ENCODE results near the gene PRPSAP2.

PRPSAP2 gene

GRCh38 chr17:18962494-18962815 is 104.5 kb downstream of the PRPSAP2 start:
- DNase-seq (ENCODE audit: low read depth): no peak
- H3K4me3 ChIP-seq (ENCODE audit: low read depth, low read length): no peak overlapping the region
- TF ChIP-seq, protein P1, sequence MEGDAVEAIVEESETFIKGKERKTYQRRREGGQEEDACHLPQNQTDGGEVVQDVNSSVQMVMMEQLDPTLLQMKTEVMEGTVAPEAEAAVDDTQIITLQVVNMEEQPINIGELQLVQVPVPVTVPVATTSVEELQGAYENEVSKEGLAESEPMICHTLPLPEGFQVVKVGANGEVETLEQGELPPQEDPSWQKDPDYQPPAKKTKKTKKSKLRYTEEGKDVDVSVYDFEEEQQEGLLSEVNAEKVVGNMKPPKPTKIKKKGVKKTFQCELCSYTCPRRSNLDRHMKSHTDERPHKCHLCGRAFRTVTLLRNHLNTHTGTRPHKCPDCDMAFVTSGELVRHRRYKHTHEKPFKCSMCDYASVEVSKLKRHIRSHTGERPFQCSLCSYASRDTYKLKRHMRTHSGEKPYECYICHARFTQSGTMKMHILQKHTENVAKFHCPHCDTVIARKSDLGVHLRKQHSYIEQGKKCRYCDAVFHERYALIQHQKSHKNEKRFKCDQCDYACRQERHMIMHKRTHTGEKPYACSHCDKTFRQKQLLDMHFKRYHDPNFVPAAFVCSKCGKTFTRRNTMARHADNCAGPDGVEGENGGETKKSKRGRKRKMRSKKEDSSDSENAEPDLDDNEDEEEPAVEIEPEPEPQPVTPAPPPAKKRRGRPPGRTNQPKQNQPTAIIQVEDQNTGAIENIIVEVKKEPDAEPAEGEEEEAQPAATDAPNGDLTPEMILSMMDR (conservative IDR thresholded peaks at IDR 0.05; ENCODE audit: low read depth, low read length): no peak

DNA sequence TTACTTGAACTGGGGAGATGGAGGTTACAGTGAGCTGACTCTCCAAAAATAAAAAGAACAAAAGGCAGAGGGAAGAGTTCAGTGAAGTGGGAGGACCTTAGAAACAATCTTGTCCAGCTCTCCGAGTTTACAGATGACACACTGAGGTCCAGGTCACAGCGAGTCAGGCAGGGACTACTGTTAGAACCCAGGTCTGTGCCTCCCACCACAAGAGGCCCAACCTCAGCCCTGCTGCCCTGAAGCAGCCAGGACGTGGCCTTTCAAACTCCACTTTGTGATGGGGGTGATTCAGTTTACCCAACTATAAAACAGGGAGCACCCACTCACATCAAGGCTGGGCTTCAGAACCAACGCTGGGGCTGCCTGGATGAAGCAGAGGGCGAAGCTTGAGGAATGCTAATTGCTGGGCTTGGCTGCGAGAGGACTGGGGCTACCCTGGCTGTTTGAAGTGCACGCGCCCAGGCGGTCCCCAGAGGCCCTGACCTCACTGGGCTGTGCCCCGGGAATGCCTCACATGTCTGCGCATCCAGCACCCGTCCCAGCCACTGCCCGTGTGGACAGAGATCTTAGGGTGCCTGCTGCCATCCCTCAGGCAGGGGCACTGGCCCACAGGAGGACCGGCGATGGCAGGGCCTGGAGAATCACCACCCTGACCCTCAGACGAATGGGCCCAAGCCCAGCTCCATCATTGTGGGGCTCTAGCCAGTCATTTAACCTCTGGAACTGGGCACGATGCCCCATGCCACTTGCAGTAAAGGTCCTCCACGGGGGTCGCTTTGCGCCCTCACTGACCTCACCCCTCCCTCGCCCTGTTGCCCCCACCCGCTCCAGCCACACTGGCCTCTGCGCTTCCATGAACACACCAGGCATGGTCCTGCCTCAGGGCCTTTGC is 105.4 kb downstream of the PRPSAP2 start:
- no peak for DNase-seq (ENCODE audit: low read depth)
- H3K4me3 ChIP-seq (ENCODE audit: low read depth, low read length): no peak overlapping the region
- TF ChIP-seq, protein P1 (conservative IDR thresholded peaks at IDR 0.05; ENCODE audit: low read depth, low read length): no peak

GRCh38 chr17:18964018-18964351 is 106.1 kb downstream of the PRPSAP2 start:
- TF ChIP-seq, protein P1 (conservative IDR thresholded peaks at IDR 0.05; ENCODE audit: low read depth, low read length): no peak
- H3K4me3 ChIP-seq (ENCODE audit: low read depth, low read length): no peak overlapping the region
- DNase-seq (ENCODE audit: low read depth): no peak

GRCh38 chr17:18964550-18964949 is 106.6 kb downstream of the PRPSAP2 start:
- TF ChIP-seq, protein P1 (conservative IDR thresholded peaks at IDR 0.05; ENCODE audit: low read depth, low read length): no peak
- DNase-seq (ENCODE audit: low read depth): no peak

GRCh38 chr17:18965530-18966236 is 107.8 kb downstream of the PRPSAP2 start:
- no peak overlapping the region for H3K4me3 ChIP-seq (ENCODE audit: low read depth, low read length)
- no peak for DNase-seq (ENCODE audit: low read depth)
- TF ChIP-seq, protein P1 (conservative IDR thresholded peaks at IDR 0.05; ENCODE audit: low read depth, low read length): no peak

More at GRCh38 chr17:18964550-18964949, 106.6 kb downstream of the PRPSAP2 start:
- no peak overlapping the region for H3K4me3 ChIP-seq (ENCODE audit: low read depth, low read length)

DNA sequence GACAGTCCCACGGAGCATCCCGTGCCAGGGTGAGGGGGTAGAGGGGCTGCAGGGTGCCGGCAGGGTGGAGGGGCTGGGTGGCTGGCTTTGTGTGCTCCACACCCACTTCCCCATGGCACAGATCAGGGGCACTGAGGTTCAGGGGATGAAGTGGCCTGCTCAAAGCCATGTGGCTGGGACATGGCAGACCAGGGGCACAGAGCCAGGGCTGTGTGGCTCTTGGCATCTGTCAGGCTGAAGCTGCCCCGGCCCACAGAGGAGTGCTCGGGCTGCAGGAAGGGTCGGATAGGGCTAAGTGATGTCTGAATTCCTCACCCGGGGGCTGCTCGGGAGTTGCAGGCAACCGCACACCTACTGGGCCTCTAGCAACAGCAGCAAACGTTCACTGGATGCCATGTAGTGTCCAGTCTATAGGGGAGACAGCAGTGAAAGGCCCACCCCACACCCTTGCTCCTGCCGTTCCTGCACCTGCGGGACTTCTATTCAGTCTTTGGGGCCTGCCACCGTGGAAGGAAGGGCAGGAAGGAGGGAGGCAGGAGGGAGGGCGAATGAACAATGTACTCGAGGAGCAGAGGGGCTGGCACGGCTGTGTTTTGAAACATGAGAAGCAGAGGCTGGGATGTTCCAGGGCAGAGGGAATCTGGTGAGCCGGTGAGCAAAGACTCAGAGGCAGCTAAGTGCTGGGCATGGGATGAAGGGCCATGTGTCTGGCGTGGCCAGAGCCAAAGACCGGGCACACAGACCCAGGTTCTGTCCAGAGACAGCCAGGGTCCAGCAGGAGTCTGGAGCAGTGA is 109.1 kb downstream of the PRPSAP2 start:
- peak; percentile 53 for DNase-seq (ENCODE audit: low read depth)
- TF ChIP-seq, protein P1 (conservative IDR thresholded peaks at IDR 0.05; ENCODE audit: low read depth, low read length): no peak
- no peak overlapping the region for H3K4me3 ChIP-seq (ENCODE audit: low read depth, low read length)
